ENCODE results near the gene ACTR2. TPM values are rescaled to one million over a fixed set of nuclear protein-coding genes. Genes with fewer than 3 reads are reported as not detected.

ACTR2 gene
- total RNA-seq, 1 experiment from 2014 or later, result 263 TPM

DNA sequence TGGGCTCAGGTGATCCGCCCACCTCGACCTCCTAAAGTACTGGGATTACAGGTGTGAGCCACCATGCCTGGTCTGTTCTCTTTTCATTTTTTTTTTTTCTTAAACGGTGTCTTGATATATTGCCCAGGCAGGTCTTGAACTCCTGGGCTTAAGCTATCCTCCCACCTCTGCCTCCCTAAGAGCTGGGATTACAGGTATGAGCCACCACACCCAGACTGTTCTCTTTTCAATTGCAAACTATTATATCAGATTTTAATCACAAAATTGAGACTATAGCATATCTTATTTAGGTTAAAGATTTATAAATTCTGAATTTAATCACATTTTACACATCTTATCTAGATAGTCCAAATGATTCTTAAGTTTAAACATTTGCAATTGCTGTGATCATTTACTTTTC is 15.5 kb upstream of the ACTR2 start:
- BruUV-seq (replicated peaks), result no TSS peak
- no peaks in the 10 kb centered on the region for H3K27me3 Mint-ChIP-seq (ENCODE audit: insufficient read depth, unreplicated experiment)
- no peak for DNase-seq (ENCODE audit: unreplicated experiment)
- H3K4me3 Mint-ChIP-seq (ENCODE audit: unreplicated experiment), result no peak overlapping the region
- H3K27ac Mint-ChIP-seq (ENCODE audit: low read depth, unreplicated experiment), result no peak overlapping the region
- CTCF ChIA-PET, result interaction anchor here (0.5 to 0.8 kb wide), 3 partner anchors 25 to 1211 kb away, joined by 3 to 4 read pairs (median 4); no protein-coding TSS in a partner anchor
- POLR2A ChIA-PET, result interaction anchor here (0.6 to 0.9 kb wide), 2 partner anchors 15 to 354 kb away, joined by 3 to 5 read pairs; partner anchors contain the start of gene ACTR2
- no peaks in the 10 kb centered on the region for H3K4me1 Mint-ChIP-seq (ENCODE audit: insufficient read depth, unreplicated experiment)
- H3K9me3 Mint-ChIP-seq (ENCODE audit: unreplicated experiment), result no peaks in the 10 kb centered on the region
- TF ChIP-seq, protein P1, sequence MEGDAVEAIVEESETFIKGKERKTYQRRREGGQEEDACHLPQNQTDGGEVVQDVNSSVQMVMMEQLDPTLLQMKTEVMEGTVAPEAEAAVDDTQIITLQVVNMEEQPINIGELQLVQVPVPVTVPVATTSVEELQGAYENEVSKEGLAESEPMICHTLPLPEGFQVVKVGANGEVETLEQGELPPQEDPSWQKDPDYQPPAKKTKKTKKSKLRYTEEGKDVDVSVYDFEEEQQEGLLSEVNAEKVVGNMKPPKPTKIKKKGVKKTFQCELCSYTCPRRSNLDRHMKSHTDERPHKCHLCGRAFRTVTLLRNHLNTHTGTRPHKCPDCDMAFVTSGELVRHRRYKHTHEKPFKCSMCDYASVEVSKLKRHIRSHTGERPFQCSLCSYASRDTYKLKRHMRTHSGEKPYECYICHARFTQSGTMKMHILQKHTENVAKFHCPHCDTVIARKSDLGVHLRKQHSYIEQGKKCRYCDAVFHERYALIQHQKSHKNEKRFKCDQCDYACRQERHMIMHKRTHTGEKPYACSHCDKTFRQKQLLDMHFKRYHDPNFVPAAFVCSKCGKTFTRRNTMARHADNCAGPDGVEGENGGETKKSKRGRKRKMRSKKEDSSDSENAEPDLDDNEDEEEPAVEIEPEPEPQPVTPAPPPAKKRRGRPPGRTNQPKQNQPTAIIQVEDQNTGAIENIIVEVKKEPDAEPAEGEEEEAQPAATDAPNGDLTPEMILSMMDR (IDR thresholded peaks at IDR 0.05; ENCODE audit: unreplicated experiment), result no peak
- peaks cover 6% of the 10 kb centered on the region for H3K36me3 Mint-ChIP-seq (ENCODE audit: insufficient read depth, unreplicated experiment)
- intact Hi-C loops (cut with micrococcal nuclease), result no loop called here

DNA sequence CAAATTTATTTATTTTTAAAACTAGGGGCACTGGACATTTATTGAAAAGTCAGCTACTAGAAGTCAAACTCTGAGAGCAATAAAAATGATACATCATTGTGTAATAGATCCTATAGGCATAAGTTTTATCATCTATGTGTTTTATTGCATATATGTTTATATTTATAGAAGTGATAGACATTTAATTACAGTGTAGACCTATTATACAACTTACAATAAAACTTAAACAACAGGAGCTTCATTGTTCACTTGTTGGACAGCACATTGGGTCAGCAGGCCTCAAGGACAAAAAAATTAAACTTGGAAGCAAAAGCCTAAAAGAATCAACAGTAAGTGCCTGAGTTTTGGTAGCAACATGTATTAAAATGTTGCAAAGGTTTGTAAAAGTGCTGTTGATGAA is 15.0 kb upstream of the ACTR2 start:
- H3K27me3 Mint-ChIP-seq (ENCODE audit: insufficient read depth, unreplicated experiment), result no peaks in the 10 kb centered on the region
- peaks cover 6% of the 10 kb centered on the region for H3K36me3 Mint-ChIP-seq (ENCODE audit: insufficient read depth, unreplicated experiment)
- no peaks in the 10 kb centered on the region for H3K4me1 Mint-ChIP-seq (ENCODE audit: insufficient read depth, unreplicated experiment)
- TF ChIP-seq, protein P1 (IDR thresholded peaks at IDR 0.05; ENCODE audit: unreplicated experiment), result no peak
- no peaks in the 10 kb centered on the region for H3K9me3 Mint-ChIP-seq (ENCODE audit: unreplicated experiment)
- ChIA-PET POLR2A (interaction anchor here (0.6 to 0.9 kb wide), 2 partner anchors 15 to 353 kb away, joined by 3 to 5 read pairs; partner anchors contain the start of gene ACTR2), CTCF (interaction anchor here (0.6 kb wide), 1 partner anchor 1212 kb away, joined by 4 read pairs; no protein-coding TSS in a partner anchor)
- intact Hi-C loops (cut with micrococcal nuclease), result no loop called here
- no peak overlapping the region for H3K27ac Mint-ChIP-seq (ENCODE audit: low read depth, unreplicated experiment)
- no peak for DNase-seq (ENCODE audit: unreplicated experiment)
- H3K4me3 Mint-ChIP-seq (ENCODE audit: unreplicated experiment), result no peak overlapping the region
- BruUV-seq (replicated peaks), result no TSS peak

DNA sequence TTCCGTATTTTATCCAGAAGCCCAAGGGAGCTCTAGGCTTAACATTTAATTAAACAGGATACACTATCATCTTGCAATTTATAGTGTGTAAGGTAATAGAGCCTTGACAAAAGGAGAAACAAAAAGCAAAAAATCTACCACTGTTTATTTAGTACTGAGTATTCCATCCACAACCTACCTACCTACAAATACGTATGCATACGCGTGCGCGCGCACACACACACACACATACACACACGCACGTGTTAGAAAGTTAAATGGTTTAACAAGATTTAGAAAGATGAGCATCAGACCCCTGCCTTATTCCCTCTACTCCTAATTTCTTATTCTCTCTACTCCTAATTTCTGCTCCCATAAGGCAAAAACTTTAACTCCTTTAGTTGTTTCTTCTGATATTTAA is 14.6 kb upstream of the ACTR2 start:
- TF ChIP-seq, protein P1 (IDR thresholded peaks at IDR 0.05; ENCODE audit: unreplicated experiment), result no peak
- no TSS peak for BruUV-seq (replicated peaks)
- CTCF ChIA-PET, result no interaction called here
- Mint-ChIP-seq H3K36me3 (ENCODE audit: insufficient read depth, unreplicated experiment) (peaks cover 6% of the 10 kb centered on the region), H3K9me3 (ENCODE audit: unreplicated experiment) (no peaks in the 10 kb centered on the region), H3K27ac (ENCODE audit: low read depth, unreplicated experiment) (no peak overlapping the region), H3K4me1 (ENCODE audit: insufficient read depth, unreplicated experiment) (no peaks in the 10 kb centered on the region), H3K27me3 (ENCODE audit: insufficient read depth, unreplicated experiment) (no peaks in the 10 kb centered on the region), H3K4me3 (ENCODE audit: unreplicated experiment) (no peak overlapping the region)
- no peak for DNase-seq (ENCODE audit: unreplicated experiment)
- POLR2A ChIA-PET, result interaction anchor here (0.9 kb wide), 1 partner anchor 14 kb away, joined by 5 read pairs; the partner anchor contains the start of gene ACTR2
- intact Hi-C loops (cut with micrococcal nuclease), result no loop called here

- no peaks in the 10 kb centered on the region for H3K4me1 Mint-ChIP-seq (ENCODE audit: insufficient read depth, unreplicated experiment)
- ChIA-PET POLR2A (interaction anchor here (0.5 to 0.6 kb wide), 2 partner anchors 22 to 1626 kb away, joined by 3 to 4 read pairs; no protein-coding TSS in a partner anchor), CTCF (no interaction called here)
- H3K4me3 Mint-ChIP-seq (ENCODE audit: unreplicated experiment), result no peak overlapping the region
- H3K27me3 Mint-ChIP-seq (ENCODE audit: insufficient read depth, unreplicated experiment), result no peaks in the 10 kb centered on the region
- TF ChIP-seq, protein P1 (IDR thresholded peaks at IDR 0.05; ENCODE audit: unreplicated experiment), result no peak
- peaks cover 9% of the 10 kb centered on the region for H3K36me3 Mint-ChIP-seq (ENCODE audit: insufficient read depth, unreplicated experiment)
- BruUV-seq (replicated peaks), result no TSS peak
- intact Hi-C loops (cut with micrococcal nuclease), result no loop called here
- no peak for DNase-seq (ENCODE audit: unreplicated experiment)
- H3K27ac Mint-ChIP-seq (ENCODE audit: low read depth, unreplicated experiment), result no peak overlapping the region
- H3K9me3 Mint-ChIP-seq (ENCODE audit: unreplicated experiment), result no peaks in the 10 kb centered on the region
Measured at GRCh38 chr2:65214361-65214760, 13.3 kb upstream of the ACTR2 start.
